Stomach smooth muscle (tissue), 2 donors: ENCODE results near the gene FAM222B.
"Not testable (repeated sequence)": the region's sequence is repeated elsewhere in the genome, so short reads cannot be mapped to it uniquely, and the experiment has no call there.

ENCODE experiments used
- H3K27ac ChIP-seq: one replicate; pipeline ENCODE4 v1.7.0; 2013; ENCODE audit warnings: mild to moderate bottlenecking, low read length, inconsistent platforms
- H3K27me3 ChIP-seq, 2 donors: one replicate each; pipeline ENCODE4 v1.7.0; 2013; ENCODE audit warnings: low read length in 2 of 2; ENCODE audit not compliant: insufficient read depth in 2 of 2, control insufficient read depth in 1 of 2
- H3K36me3 ChIP-seq, 2 donors: one replicate each; pipeline ENCODE4 v1.7.0; 2013; ENCODE audit warnings: low read length in 2 of 2; ENCODE audit not compliant: control insufficient read depth in 2 of 2, insufficient read depth in 2 of 2
- H3K4me1 ChIP-seq: one replicate; pipeline ENCODE4 v1.7.0; 2013; ENCODE audit warnings: low read length; ENCODE audit not compliant: control insufficient read depth, insufficient read depth
- H3K4me3 ChIP-seq, 2 donors: one replicate each; pipeline ENCODE4 v1.7.0; 2013; ENCODE audit warnings: low read length in 2 of 2
- H3K9ac ChIP-seq, 2 donors: one replicate each; pipeline ENCODE4 v1.7.0; 2013; ENCODE audit warnings: low read length in 2 of 2, mild to moderate bottlenecking in 1 of 2
- H3K9me3 ChIP-seq, 2 donors: one replicate each; pipeline ENCODE4 v1.7.0; 2013; ENCODE audit warnings: low read length in 2 of 2; ENCODE audit not compliant: control insufficient read depth in 2 of 2
- donor health status: healthy.
- donor health status: Pancreatic carcinoma.

Gene FAM222B

DNA sequence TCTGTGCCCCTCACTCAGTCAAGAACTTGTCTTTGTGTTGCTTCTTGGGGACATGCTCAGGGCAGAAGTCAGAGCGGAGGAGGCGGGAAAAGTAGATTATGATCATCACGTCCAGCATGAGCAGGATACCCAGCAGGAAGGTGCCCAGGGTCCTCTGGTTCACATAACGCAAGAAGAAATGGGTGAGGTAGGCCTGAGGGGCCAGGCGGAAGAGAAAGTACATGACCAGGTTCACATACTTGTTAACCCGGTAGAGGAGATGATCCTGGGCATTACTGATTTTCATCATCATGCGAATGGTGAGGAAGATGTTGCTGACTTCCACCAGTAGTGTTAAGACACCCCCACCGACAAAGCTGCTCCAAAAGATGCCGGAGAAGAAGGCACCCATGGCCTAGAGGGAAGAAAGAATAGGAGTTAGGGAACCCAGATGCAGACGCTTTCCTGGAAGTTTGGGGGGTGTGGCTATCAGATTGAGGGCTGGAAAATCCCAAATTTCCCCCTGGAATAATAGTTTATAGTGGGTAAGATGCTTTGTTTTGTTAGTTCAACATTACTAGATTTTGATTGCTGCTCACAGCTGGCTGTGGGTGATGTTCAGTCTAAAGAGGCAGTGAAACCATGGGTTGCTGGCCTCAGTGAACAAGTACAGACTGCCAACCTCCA, 118.0 kb downstream of the FAM222B start:
- Histone ChIP-seq H3K9me3 (no peaks in the 10 kb centered on the region), H3K36me3 (peaks cover 22 to 27% of the 10 kb centered on the region in 2 donors), H3K27me3 (peaks cover 2 to 10% of the 10 kb centered on the region in 2 donors), H3K4me3 (no peak overlapping the region), H3K9ac (no peak overlapping the region), H3K4me1 (peaks cover 56% of the 10 kb centered on the region), H3K27ac (no peak overlapping the region)

GRCh38 chr17:28723836-28724499, 118.6 kb downstream of the FAM222B start:
- H3K27ac ChIP-seq, H3K9me3 ChIP-seq, H3K4me3 ChIP-seq, H3K27me3 ChIP-seq, H3K9ac ChIP-seq: not testable (repeated sequence)
- Histone ChIP-seq H3K36me3 (peaks cover 22 to 27% of the 10 kb centered on the region in 2 donors), H3K4me1 (peaks cover 57% of the 10 kb centered on the region)

DNA sequence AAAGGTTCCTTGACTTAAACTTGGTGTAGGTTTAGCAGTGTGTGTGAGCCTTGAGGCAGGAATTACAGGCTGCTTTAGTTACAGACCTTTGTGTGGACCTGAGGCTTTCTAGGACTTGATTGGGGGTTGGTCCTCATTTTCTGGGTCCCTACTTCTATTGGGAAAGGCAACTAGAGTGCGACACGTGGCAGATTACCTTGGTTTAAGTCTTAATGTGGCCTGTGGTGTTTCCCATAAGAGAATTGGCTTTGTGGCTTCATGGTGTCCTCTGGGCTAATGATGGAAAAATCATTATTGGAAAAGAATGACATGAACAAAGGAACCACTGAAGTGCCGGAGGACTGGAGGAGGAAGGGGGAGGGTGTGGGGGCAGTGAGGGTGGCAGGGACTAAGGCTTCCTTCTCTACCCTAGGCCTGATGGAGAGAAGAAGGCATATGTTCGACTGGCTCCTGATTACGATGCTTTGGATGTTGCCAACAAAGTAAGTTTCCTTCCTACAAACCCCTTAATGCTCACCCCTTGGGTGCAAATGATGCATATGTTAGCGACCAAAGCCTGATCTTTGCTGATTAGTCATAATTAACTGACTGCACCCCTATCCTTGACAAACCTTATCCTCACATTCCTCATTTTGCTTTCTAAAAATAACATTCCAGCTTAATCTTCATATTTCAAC, 119.3 kb downstream of the FAM222B start:
- no peak overlapping the region for H3K4me3 ChIP-seq
- peaks cover 22 to 27% of the 10 kb centered on the region in 2 donors for H3K36me3 ChIP-seq
- H3K4me1 ChIP-seq: peaks cover 60% of the 10 kb centered on the region
- H3K27ac ChIP-seq: no peak overlapping the region
- peaks cover 2 to 10% of the 10 kb centered on the region in 2 donors for H3K27me3 ChIP-seq
- no peaks in the 10 kb centered on the region for H3K9me3 ChIP-seq
- H3K9ac ChIP-seq: no peak overlapping the region

DNA sequence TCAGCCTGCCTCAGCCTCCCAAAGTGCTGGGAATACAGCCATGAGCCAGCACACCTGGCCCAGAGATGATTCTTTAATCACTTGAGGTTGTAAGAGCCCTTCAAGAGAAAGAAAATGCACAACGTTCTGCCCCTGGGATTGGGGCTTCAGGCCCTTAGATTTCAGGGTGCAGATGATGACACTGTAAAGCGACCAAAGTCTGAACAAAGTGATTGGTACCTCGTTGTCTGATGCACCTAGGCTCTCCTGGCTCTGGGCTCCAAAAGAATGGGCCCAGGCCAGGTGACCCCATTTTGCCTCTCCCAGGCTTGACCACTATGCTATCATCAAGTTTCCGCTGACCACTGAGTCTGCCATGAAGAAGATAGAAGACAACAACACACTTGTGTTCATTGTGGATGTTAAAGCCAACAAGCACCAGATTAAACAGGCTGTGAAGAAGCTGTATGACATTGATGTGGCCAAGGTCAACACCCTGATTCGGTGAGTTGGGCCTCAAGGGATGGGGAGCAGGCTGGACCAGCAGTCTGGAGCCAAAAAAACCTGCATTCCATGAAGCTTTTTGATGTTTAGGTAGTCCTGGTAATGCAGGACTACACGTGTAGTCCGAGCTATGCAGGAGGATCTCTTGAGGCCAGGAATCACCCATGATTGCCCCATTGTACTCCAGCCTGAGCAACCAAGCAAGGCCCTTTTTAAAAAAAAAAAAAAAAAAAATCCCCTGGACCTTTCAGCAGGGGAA, 120.0 kb downstream of the FAM222B start:
- Histone ChIP-seq H3K27me3 (peaks cover 2 to 10% of the 10 kb centered on the region in 2 donors), H3K9me3 (no peaks in the 10 kb centered on the region), H3K36me3 (peaks cover 22 to 27% of the 10 kb centered on the region in 2 donors), H3K9ac (no peak overlapping the region), H3K4me1 (peaks cover 59% of the 10 kb centered on the region), H3K4me3 (no peak overlapping the region), H3K27ac (no peak overlapping the region)

GRCh38 chr17:28720997-28721329, 121.6 kb downstream of the FAM222B start:
- Histone ChIP-seq H3K4me3 (peak overlapping the region; percentile 93 to 96), H3K9ac (peak overlapping the region in 1 of 2 donors; percentile 89), H3K36me3 (peaks cover 22 to 28% of the 10 kb centered on the region in 2 donors), H3K4me1 (peaks cover 58% of the 10 kb centered on the region)
- not testable (repeated sequence) for H3K27me3 ChIP-seq, H3K9me3 ChIP-seq, H3K27ac ChIP-seq

DNA sequence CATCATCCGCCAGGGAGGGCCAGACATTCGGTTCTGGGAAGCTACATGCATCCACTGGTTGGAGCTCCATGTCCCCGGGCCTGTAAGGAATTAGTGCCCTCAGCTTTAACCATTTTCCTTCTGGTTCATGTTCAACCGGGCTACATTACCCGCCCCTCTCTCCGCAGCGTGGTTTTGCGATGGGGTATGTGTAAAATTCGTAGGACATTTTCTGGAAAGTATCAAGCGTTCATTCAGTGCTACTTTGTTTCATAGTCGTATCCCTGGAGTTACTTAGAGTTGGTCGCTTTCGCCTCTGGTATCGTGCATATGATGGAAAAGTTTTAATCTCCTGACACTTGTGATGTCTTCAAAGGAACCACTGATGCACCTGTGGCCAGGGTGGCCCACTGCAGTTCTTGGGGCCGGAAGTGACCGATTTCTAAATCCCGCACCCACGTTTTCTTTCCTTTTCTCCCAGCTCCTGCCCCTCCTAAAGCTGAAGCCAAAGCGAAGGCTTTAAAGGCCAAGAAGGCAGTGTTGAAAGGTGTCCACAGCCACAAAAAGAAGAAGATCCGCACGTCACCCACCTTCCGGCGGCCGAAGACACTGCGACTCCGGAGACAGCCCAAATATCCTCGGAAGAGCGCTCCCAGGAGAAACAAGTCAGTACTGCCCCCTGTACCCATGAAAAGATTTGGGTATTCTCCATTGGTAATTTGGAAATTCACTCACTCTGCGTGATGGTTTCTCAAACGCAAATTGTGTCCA, 122.2 kb downstream of the FAM222B start:
- H3K36me3 ChIP-seq: peaks cover 22 to 31% of the 10 kb centered on the region in 2 donors
- peaks cover 55% of the 10 kb centered on the region for H3K4me1 ChIP-seq
- H3K27ac ChIP-seq: peak overlapping the region; percentile 76
- peak overlapping the region; percentile 87 to 89 for H3K9ac ChIP-seq
- H3K4me3 ChIP-seq: peak overlapping the region; percentile 93 to 96
- H3K9me3 ChIP-seq: no peaks in the 10 kb centered on the region
- H3K27me3 ChIP-seq: no peaks in the 10 kb centered on the region

- H3K9ac ChIP-seq: peak overlapping the region; percentile 87 to 89
- peak overlapping the region; percentile 76 for H3K27ac ChIP-seq
- peaks cover 31 to 39% of the 10 kb centered on the region in 2 donors for H3K36me3 ChIP-seq
- H3K27me3 ChIP-seq: no peaks in the 10 kb centered on the region
- peak overlapping the region; percentile 93 to 96 for H3K4me3 ChIP-seq
- peaks cover 49% of the 10 kb centered on the region for H3K4me1 ChIP-seq
- no peaks in the 10 kb centered on the region for H3K9me3 ChIP-seq
Measured at GRCh38 chr17:28719021-28719433, 123.6 kb downstream of the FAM222B start.

DNA sequence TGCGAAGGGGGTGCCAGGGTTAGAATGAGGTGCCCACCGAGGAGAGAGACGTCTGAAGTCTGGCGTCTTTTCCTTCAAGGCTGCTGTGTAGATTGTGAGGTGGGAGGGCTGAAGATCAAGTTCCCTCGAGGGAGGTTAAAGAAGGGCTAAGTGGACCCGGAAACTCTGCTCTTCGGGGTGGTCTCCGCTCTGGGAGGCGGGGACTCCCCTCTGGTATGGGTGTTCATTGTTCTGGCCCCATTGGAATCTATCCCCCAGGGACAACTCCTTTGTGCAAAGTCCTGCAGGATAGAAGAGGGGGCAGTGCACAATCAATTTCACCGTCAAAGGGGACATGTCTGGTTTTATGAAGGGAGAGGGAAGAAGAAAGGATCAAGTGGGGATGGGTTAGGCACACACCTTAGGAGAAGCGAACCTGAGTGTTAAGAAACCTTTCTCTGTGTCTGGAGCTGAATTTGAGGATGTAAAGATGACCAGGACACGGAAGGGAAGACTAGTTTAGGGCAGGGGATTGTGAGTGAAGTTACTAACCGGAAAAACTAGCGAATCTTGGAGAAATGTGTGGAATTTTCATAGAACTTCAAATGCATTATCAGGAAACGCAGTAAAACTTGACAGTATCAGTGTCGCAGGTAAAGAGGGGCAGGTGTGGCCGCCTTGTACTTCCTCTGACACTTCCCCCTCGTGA, 124.1 kb downstream of the FAM222B start:
- no peaks in the 10 kb centered on the region for H3K27me3 ChIP-seq
- peak overlapping the region; percentile 84 to 89 for H3K9ac ChIP-seq
- peak overlapping the region; percentile 89 for H3K27ac ChIP-seq
- peaks cover 49% of the 10 kb centered on the region for H3K4me1 ChIP-seq
- peaks cover 30 to 37% of the 10 kb centered on the region in 2 donors for H3K36me3 ChIP-seq
- H3K9me3 ChIP-seq: no peaks in the 10 kb centered on the region
- H3K4me3 ChIP-seq: peak overlapping the region; percentile 64 to 81

DNA sequence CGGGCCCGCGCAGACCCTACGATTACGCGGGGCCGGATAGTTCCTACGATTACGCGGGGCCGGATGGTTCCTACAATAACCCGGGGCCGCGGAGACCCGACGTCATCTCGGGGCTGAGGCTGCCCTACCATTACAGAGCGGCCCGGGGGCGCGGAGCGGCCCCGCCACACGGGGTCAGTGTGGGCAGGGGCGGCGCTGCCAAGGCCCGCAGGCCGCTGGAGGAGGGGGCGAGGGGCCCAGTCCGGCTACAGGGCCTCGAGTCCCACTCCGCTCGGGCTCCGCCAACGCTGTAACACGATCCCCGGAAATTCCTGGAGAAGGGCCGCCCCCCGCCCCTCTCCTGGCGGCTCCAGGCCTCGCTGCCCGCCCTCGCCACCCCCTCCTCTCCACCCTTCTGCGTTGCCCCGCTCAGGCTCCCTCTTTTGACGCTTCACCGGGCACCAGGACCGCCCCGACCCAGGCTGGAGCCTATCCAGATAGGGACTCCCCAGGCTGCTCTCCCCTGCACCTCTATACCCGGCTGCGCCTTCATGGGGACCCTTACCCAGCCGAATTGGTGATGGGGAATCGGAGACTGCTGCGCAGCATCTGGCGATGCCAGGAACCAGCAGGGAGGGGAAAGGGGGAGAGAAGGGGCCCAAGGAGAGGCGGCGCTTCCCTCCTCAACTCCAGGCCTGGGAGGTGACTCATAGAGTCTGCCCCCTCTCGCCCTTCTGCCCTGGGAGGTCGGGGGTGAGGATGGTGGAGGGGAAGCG, 124.8 kb downstream of the FAM222B start, which contains the start of gene RAB34:
Gene RAB34 (minus strand): TSS at position 291 of the 755 bp plus-strand sequence. CDS start 602 bp downstream, outside the sequence.
- Histone ChIP-seq H3K36me3 (peaks cover 23 to 30% of the 10 kb centered on the region in 2 donors), H3K27ac (peak within 1 kb of the TSS; percentile 89), H3K9ac (peak within 1 kb of the TSS; percentile 85 to 89), H3K27me3 (no peaks in the 10 kb centered on the region), H3K4me3 (peak within 1 kb of the TSS; percentile 64 to 81), H3K9me3 (no peaks in the 10 kb centered on the region), H3K4me1 (peaks cover 49% of the 10 kb centered on the region)
